Heart left ventricle (tissue), 16 donors: Measurements from ENCODE around the gene ZNF823. TPM values are rescaled to one million over a fixed set of nuclear protein-coding genes. Genes with fewer than 3 reads are reported as not detected.

Experiments used
- ATAC-seq, 4 donors: fragments of 200-7000 bp; cut with Tn5 transposase; one replicate each; pipeline ENCODE4 v1.9.1; 2020 to 2022; ENCODE audit warnings: moderate library complexity in 4 of 4, mild to moderate bottlenecking in 3 of 4, moderate number of reproducible peaks in 1 of 4
- DNase-seq, 5 donors: peaks; one replicate each; pipeline ENCODE4 v3.0.0-alpha.2; 2020
- H3K27ac ChIP-seq, 12 donors: fragments of 200-600 bp; sonication (generic) in 4 of 12; one replicate each; pipeline versions ENCODE4 v1.5.0 to v1.8.0; 2016 to 2022; ENCODE audit warnings: mild to moderate bottlenecking in 2 of 12
- H3K27me3 ChIP-seq, 9 donors: fragments of 200-600 bp; sonication (generic) in 2 of 9; one replicate each; pipeline versions ENCODE4 v1.5.1 to v1.8.0; 2016 to 2022; ENCODE audit warnings: mild to moderate bottlenecking in 3 of 9
- H3K36me3 ChIP-seq, 9 donors: fragments of 200-600 bp; sonication (generic) in 2 of 9; one replicate each; pipeline versions ENCODE4 v1.5.0 to v1.8.0; 2018 to 2022; ENCODE audit warnings: mild to moderate bottlenecking in 2 of 9
- H3K4me1 ChIP-seq, 12 donors: fragments of 200-600 bp; sonication (generic) in 4 of 12; one replicate each; pipeline versions ENCODE4 v1.5.0 to v1.8.0; 2016 to 2022; ENCODE audit warnings: mild to moderate bottlenecking in 3 of 12
- H3K4me3 ChIP-seq, 12 donors: fragments of 200-600 bp; sonication (generic) in 4 of 12; one replicate each; pipeline versions ENCODE4 v1.5.0 to v1.8.0; 2017 to 2022; ENCODE audit warnings: mild to moderate bottlenecking in 9 of 12, moderate library complexity in 4 of 12
- H3K9me3 ChIP-seq, 12 donors: fragments of 200-600 bp; sonication (generic) in 4 of 12; one replicate each; pipeline versions ENCODE4 v1.5.0 to v1.8.0; 2016 to 2022; ENCODE audit warnings: mild to moderate bottlenecking in 1 of 12
- POLR2A ChIP-seq, 2 donors: fragments of 450-650 bp; IDR thresholded peaks; one replicate each; pipeline ENCODE4 v1.6.1; 2017; ENCODE audit warnings: antibody characterized with exemption in 2 of 2, mild to moderate bottlenecking in 2 of 2, moderate library complexity in 2 of 2
- WGBS, 4 donors: extraction: QIAGEN DNeasy Blood & Tissue Kit in 2 of 4; methylation state at CpG; one replicate each; pipeline versions ENCODE4 v1.1.5 to v1.1.7; 2013 to 2018; 5-methylcytosine and 5-hydroxymethylcytosine counted together
- intact Hi-C, 10 donors: fragments of 100-400 bp; cut with DNase I; formaldehyde crosslinking; loops; one replicate each; pipeline versions ENCODE4 v1.11.1 to v1.14.2; 2022
- polyA plus RNA-seq, 2 donors: library from polyadenylated mRNA; stranded (reverse); fragments of 200-250 nt; gene quantifications; one replicate each; pipeline ENCODE4 v1.2.3, GENCODE V29; 2013
- total RNA-seq, 9 donors: library from RNA; depleted of rRNA in 2 of 9; stranded (reverse); fragments of >200 nt in 2 of 9; fragmentation: NEBNext Ultra II Directional in 3 of 9; extraction: Animal tissue kit (Norgen Biotek cat#: 25700) in 3 of 9; gene quantifications; one replicate each; pipeline versions ENCODE4 v1.1.0 to v1.2.4, GENCODE V29; 2016 to 2023
- TF ChIP-seq, protein P1 (sequence below), 12 donors: fragments of 200-600 bp; sonication (generic) in 4 of 12; IDR thresholded peaks; one replicate each; pipeline versions ENCODE4 v1.5.0 to v1.8.0; 2018 to 2022; ENCODE audit warnings: antibody characterized with exemption in 12 of 12, mild to moderate bottlenecking in 5 of 12
- donor health status: ischemic (EF 13 %, LVEDD 7.1; RV severe dilation, severe dysfunction).
- donor health status: healthy with polysubstance abuse.
- donor health status: DM: no; HTN: yes; CAD: no.
- donor health status: DM: no; HTN: no; CAD: no.
- donor health status: ischemic (EF 25% LVEDD 6.9; RV normal size, moderate dysfunction).
- donor health status: ischemic (EF 25% LVEDD 5.7; RV mildly dilated, moderate dysfunction).
- donor health status: healthy.
- donor health status: DM: yes; HTN: yes; CAD: no.
- donor health status: ischemic (EF 35%, LVEDD 5.7; RV mildly dilated, moderate dysfunction).
- donor health status: nonischemic (EF 11% LVEDD 7.7; RV severe dilation, severe dysfunction).
- donor health status: DM: yes; HTN: yes; CAD: no.
- donor health status: PGD.
- donor health status: ischemic (EF 29% LVEDD 5.4; RV normal size, mild dysfunction).
- donor health status: nonischemic (EF 23%, LVEDD 6.1; RV moderate dilation, normal function).

The ZNF823 gene
- total and polyA plus RNA-seq, 11 donors, result 1.6 to 5.2 (median 4.0) TPM

GRCh38 chr19:11729586-11729985 is 9.2 kb downstream of the ZNF823 start:
- TF ChIP-seq, protein P1, sequence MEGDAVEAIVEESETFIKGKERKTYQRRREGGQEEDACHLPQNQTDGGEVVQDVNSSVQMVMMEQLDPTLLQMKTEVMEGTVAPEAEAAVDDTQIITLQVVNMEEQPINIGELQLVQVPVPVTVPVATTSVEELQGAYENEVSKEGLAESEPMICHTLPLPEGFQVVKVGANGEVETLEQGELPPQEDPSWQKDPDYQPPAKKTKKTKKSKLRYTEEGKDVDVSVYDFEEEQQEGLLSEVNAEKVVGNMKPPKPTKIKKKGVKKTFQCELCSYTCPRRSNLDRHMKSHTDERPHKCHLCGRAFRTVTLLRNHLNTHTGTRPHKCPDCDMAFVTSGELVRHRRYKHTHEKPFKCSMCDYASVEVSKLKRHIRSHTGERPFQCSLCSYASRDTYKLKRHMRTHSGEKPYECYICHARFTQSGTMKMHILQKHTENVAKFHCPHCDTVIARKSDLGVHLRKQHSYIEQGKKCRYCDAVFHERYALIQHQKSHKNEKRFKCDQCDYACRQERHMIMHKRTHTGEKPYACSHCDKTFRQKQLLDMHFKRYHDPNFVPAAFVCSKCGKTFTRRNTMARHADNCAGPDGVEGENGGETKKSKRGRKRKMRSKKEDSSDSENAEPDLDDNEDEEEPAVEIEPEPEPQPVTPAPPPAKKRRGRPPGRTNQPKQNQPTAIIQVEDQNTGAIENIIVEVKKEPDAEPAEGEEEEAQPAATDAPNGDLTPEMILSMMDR (IDR thresholded peaks at IDR 0.05), result no peak
- TF ChIP-seq POLR2A (IDR thresholded peaks at IDR 0.05), result no peak
- Histone ChIP-seq H3K9me3 (peaks cover 0 to 8% (median 0%) of the 10 kb centered on the region in 12 donors), H3K4me1 (no peaks in the 10 kb centered on the region), H3K36me3 (peaks cover 0 to 27% (median 8%) of the 10 kb centered on the region in 9 donors), H3K27ac (no peak overlapping the region), H3K4me3 (no peak overlapping the region), H3K27me3 (no peaks in the 10 kb centered on the region)
- WGBS, 4 donors, result 72 to 91% (median 84%) methylated on average over 4 of the region's 4 CpGs
- DNase-seq, result no peak
- intact Hi-C loops, result no loop called here
- no peak for ATAC-seq

DNA sequence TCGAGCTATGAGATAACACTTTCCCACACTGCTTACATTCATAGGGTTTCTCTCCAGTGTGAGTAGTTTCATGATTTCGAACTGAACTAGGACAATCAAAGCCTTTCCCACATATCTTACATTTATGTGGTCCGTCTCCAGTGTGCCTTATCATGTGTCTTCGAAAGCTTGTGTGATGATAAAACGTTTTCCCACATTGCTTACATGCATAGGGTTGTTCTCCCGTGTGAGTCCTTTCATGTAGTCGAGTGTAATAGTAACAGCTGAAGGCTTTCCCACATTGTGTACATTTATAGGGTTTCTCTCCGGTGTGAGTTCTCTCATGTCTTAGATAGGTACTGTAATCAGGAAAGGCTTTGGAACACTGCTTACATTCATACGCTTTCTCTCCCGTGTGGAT is 16.3 kb downstream of the ZNF823 start:
- no peak for ATAC-seq
- no peak for DNase-seq
- Histone ChIP-seq H3K4me3 (no peak overlapping the region), H3K36me3 (peaks cover 5 to 56% (median 46%) of the 10 kb centered on the region in 9 donors), H3K27me3 (no peaks in the 10 kb centered on the region), H3K4me1 (no peaks in the 10 kb centered on the region), H3K27ac (no peak overlapping the region), H3K9me3 (peaks cover 0 to 70% (median 10%) of the 10 kb centered on the region in 12 donors)
- intact Hi-C loops, result no loop called here
- no peak for TF ChIP-seq POLR2A (IDR thresholded peaks at IDR 0.05)
- TF ChIP-seq, protein P1 (IDR thresholded peaks at IDR 0.05), result no peak
- WGBS, 4 donors, result 93 to 98% (median 96%) methylated on average over 10 of the region's 10 CpGs

GRCh38 chr19:11721681-11722080 is 17.1 kb downstream of the ZNF823 start:
- TF ChIP-seq POLR2A (IDR thresholded peaks at IDR 0.05), result no peak
- TF ChIP-seq, protein P1 (IDR thresholded peaks at IDR 0.05), result no peak
- Histone ChIP-seq H3K9me3 (peaks cover 0 to 70% (median 10%) of the 10 kb centered on the region in 12 donors), H3K27me3 (no peaks in the 10 kb centered on the region), H3K27ac (no peak overlapping the region), H3K4me3 (no peak overlapping the region), H3K36me3 (peaks cover 5 to 56% (median 46%) of the 10 kb centered on the region in 9 donors), H3K4me1 (no peaks in the 10 kb centered on the region)
- ATAC-seq (no peak), DNase-seq (no peak)
- WGBS, 4 donors, result 71 to 81% (median 75%) methylated on average over 5 of the region's 5 CpGs
- intact Hi-C loops, result no loop called here

- intact Hi-C loops, result no loop called here
- Histone ChIP-seq H3K4me1 (no peaks in the 10 kb centered on the region), H3K27ac (no peak overlapping the region), H3K36me3 (no peaks in the 10 kb centered on the region), H3K27me3 (no peaks in the 10 kb centered on the region), H3K4me3 (no peak overlapping the region), H3K9me3 (no peaks in the 10 kb centered on the region)
- TF ChIP-seq, protein P1 (IDR thresholded peaks at IDR 0.05), result no peak
- TF ChIP-seq POLR2A (IDR thresholded peaks at IDR 0.05), result no peak
- WGBS, 4 donors, result 83 to 87% (median 87%) methylated on average over 10 of the region's 10 CpGs
- ATAC-seq, result no peak
- DNase-seq, result no peak
Observed at GRCh38 chr19:11710313-11710712, 28.4 kb downstream of the ZNF823 start.
